GM18861 (cell line): ENCODE measurements around the gene ANHX.
"Not testable (repeated sequence)": the region's sequence is repeated elsewhere in the genome, so short reads cannot be mapped to it uniquely, and the experiment has no call there.

Source experiments
- ATAC-seq: cut with Tn5 transposase; IDR thresholded peaks from one replicate; pipeline ENCODE4 v1.9.1; 2021; ENCODE audit not compliant: unreplicated experiment

ANHX gene

GRCh38 chr12:133235401-133236112 lies at the start of gene ANHX:
ANHX (minus strand) TSS chr12:133235877; CDS start chr12:133234356, 1,521 bp downstream.
- ATAC-seq: no peak

DNA sequence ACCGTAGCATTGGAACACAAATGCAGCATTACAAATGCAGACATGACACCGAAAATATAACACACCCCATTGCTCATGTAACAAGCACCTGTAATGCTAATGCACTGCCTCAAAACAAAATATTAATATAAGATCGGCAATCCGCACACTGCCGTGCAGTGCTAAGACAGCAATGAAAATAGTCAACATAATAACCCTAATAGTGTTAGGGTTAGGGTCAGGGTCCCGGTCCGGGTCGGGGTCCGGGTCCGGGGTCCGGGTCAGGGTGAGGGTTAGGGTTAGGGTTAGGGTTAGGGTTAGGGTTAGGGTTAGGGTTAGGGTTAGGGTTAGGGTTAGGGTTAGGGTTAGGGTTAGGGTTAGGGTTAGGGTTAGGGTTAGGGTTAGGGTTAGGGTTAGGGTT lies 29.0 kb upstream of the ANHX start:
- ATAC-seq: not testable (repeated sequence)

DNA sequence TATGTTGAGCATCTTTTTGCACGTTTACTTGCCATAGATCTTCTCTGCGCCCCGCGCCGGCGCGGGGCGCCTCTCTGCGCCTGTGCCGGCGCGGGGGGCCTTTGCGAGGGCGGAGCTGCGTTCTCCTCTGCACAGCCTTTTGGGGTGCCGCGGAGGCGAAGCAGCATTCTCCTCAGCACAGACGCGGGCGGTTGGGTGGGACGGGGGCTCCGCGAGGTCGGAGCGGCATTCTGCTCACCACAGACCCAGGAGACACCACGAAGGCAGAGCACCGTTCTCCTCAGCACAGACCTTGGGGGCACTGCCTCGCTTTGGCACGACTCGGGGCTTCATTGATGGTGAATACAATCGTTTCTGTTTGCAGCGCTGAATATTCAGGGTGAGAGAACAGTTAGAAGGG lies 28.5 kb upstream of the ANHX start:
- no peak for ATAC-seq

DNA sequence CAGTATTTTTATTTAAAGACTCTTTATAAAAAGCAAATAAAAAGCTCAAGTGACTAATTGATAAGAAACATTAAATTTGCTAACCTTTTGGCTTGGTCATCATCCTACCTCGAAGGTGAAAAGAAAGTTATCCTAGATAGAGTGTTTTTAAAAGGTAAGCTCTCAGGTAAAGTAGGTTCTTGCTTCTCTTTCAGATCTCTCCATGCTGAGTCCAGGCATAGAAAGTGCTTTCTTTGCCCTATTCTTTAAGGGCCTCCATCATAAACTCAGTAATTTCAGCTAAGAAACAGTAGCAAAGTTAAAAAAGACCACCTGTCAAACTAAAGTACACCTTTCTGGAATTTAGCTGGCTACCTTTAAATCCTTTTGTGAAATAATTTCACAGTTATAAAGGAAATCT lies 20.6 kb upstream of the ANHX start:
- ATAC-seq: no peak

GRCh38 chr12:133255833-133256232 lies 20.2 kb upstream of the ANHX start:
- not testable (repeated sequence) for ATAC-seq

DNA sequence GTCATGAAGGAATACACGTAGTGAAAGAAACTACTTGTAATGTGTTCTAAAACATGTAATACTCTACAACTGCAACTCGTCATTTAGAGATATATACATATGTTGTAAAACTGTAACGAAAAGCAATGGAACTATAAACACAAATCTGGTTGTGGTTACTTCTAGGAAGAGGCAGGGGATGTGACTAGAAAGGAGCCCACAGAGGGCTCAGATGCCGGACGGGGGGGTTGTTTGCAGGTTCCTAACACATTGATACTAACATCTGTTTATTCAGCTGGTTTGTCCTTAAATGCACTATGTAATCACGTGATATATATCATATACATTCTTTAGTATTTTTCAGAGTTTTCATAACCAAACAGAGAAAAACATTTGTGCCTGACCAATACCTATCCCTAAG lies 16.1 kb upstream of the ANHX start:
- no peak for ATAC-seq

GRCh38 chr12:133236556-133236955 lies 879 bp upstream of the ANHX start:
- no peak for ATAC-seq

DNA sequence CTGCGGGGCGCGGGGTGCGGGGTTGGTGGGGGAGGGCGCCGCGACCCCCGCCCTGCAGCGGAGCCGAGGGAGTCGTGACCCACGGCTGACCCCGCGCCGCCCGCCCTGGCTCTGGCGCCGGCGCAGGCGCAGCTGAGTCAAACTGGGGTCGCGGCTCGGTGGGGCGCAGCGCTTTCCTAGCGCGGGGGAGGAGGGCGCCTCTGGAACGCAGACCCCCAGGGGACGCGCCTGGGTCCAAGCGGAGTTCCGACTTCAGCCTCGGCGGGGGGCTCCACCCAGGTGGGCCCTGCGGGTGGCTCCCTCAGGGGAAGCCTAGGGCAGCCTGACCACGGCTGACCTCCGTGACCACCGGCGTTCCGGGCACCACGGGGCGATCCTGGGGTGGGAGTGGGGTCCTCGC lies 467 bp upstream of the ANHX start:
- ATAC-seq: no peak

- no peak for ATAC-seq
Measured at GRCh38 chr12:133234971-133235370, 706 bp downstream of the ANHX start.

DNA sequence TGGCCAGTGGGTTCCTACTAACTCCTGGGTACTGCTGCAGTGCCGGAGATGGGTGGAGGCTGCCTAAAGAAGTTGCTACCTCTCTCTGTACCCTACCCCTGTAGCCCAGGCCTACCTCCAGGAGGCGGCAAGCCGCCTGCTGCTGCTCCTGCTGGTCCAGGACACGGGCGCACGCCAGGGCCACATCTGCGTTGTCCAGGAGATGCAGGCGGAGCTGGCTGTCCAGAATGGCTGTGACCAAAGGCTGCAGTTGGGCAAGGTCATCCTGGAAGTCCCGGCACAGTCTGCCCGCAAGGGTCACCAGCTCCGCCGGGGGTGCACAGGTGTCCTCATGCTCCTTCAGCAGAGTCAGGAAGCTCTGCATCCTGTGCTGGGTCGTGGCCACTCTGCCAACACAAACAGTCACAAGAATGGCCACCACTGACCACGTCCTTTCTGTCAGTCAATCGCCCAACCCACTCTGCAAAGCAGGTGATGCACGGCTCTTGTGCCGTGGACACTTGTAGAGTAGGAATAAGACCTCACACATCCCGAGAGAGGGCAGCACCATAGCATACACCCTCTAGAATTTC lies 1.6 kb downstream of the ANHX start:
- no peak for ATAC-seq

- no peak for ATAC-seq
Measured at GRCh38 chr12:133233006-133233405, 2.7 kb downstream of the ANHX start.

GRCh38 chr12:133231001-133231400 lies 4.7 kb downstream of the ANHX start:
- ATAC-seq: no peak

DNA sequence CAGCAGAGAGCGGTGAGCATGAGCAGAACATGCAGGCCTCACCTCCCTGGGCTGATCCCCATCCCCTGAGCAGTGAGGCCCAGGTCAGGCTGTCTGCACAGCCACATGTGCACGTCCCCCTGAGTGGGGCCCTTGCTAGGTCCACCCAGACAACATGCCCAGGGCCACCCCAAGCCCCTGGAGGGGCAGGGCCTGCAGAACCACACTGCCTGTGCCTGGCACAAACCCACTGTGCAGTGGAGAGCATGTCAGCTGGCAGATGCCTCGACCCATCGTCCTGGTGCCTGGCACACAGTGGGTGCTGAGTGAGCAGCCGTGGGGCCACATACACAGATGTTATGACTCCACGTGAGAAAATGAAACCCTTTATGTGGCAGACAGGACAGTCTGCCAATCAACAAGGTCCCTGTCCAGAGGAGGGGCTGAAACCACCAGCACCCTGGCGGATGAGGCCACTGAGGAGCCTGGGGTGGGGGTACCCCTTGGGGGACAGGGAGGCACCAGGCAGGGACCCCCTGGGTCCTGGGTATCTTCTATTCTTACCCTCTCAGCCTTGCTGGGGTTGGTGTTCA lies 8.3 kb downstream of the ANHX start:
- ATAC-seq: no peak

GRCh38 chr12:133226690-133227089 lies 9.0 kb downstream of the ANHX start:
- no peak for ATAC-seq

DNA sequence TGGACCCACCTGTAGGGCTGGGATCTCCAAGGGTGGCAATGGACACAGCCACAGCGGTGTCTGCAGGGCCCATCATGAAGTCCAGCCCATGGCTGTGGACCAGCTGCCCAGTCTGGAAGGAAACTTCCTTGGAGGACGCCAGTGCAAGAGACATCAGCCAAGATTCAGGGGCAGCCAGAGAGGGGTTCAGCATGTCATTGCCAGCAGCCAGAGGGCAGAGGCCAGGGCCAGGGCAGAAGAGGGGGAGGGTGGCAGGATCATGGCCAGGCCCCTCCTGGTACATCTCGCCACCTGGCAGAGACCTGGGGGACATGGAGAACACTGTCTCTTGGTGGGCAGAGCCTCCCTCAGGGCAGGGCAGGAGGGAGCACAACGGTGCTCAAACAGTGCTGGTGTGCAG lies 10.2 kb downstream of the ANHX start:
- ATAC-seq: no peak

GRCh38 chr12:133222211-133222610 lies 13.5 kb downstream of the ANHX start:
- no peak for ATAC-seq

DNA sequence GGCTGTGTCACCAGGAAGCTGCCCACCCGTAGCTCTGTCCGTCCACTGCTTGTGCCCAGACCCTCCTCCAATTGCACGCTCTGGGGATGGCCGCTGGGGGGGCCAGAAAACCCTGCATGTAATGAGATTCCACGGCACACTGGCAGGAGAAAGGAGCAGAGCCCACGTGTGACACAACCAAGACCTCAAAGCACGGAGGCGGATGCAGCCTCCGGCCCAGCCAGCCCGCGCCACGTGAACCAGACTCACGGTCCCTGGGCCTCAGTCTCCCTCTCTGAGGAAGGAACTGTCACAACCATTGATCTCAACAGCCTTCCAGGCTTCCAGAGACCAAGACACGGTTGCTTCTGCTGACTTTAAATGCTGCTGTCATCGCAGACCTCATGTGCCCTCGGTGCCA lies 14.4 kb downstream of the ANHX start:
- ATAC-seq: no peak

DNA sequence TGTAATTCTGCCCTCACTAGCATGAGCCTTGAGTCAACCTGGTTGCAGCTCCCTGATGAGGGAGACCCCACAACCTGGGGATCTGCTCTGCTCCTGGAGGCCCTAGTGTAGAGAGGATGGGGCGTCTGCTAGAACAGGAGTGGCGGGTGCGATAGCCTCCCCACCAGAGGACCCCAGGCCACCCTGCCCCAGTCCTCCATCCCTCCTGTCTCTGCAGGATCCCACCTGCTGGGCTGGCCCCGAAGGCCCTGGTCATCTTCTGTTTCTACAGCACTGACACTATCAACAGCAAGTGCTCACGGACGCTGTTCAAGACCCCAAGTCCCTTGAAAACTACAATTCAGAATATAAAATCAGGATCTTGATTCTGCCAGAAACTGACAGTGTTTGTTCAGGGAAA lies 15.2 kb downstream of the ANHX start:
- ATAC-seq: no peak

DNA sequence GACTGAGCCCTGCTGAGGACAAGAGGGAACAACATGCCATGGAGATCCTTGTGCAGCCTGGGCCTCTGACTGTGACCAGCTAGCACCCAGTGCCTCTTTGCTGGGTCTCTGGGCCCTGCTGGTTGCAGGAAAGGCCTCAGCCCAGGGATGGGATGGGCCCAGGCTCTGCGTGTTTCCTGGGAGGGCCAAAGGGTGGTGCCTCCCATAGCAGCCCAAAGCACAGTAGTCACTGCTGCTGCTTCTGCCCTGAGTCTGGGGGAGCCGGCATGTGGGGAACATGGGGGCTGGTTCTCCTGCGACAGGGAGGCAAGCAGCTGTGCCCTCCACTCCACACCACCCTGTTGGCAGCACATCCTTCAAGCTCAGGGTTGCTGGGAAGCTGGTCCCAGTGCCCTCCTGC lies 18.5 kb downstream of the ANHX start:
- ATAC-seq: no peak

DNA sequence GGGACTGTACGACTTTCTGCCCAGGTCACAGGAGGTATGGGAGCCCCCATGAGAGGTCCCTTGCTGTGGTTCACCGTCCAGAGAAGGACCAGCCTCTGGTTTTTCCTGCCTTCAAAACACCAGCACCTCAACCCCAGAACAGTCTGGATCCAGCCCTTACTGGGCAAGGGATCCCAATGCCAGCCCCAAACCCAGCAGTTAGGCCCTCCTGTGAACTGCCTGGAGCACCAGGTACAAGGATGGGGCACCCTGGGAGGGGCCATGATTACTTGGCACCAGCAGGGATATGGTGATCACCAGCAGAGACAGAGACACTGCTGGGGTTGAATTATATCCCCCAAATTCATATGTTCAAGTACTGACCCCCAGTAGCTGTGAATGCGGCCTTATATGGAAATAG lies 20.0 kb downstream of the ANHX start:
- ATAC-seq: no peak

GRCh38 chr12:133206390-133206789 lies 29.3 kb downstream of the ANHX start:
- ATAC-seq: no peak

DNA sequence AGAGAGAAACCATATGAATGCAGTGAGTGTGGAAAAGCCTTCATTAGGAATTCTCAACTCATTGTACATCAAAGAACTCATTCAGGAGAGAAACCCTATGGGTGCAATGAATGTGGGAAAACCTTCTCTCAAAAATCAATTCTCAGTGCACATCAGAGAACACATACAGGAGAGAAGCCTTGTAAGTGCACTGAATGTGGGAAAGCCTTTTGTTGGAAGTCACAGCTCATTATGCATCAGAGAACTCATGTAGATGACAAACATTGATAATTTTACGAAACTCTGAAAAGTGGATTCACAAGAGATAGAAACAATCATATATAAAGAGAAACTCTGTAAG lies 31.4 kb downstream of the ANHX start:
- no peak for ATAC-seq
